ENCODE measurements around the gene CD300LB. TPM values are rescaled to one million over a fixed set of nuclear protein-coding genes. Genes with fewer than 3 reads are reported as not detected.
"Not testable (repeated sequence)": the region's sequence is repeated elsewhere in the genome, so short reads cannot be mapped to it uniquely, and the experiment has no call there.

The CD300LB gene
- total RNA-seq, 1 experiment from 2014 or later, result not detected

DNA sequence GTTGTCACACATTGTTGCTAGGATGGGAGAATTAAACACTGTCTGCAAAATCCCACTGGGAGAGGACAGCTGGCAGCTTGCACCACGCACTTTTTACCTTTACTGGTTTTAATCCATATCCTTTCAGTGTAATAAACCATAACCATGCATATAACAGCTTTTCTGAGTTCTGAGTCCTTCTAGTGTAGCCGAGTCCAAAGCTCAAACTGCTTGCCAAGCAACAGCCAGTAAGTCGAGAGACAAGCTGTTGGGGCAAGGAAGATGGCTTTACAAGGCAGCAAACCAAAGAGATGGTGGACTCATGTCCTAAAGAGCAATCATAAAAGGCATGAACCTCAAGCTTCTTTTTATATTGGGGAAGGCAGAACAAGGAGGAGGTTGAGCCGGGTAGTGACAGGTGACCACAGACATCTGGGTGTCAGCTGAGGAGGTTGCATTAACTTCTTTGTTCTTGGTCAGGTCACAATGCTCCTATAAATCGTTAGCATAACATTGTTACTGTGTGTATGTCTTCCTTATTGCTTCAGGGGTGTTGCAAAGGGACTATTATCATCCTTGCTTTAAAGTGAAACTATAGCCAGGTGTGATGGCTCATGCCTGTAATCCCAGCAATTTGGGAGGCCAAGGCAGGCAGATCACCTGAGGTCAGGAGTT lies 43.3 kb upstream of the CD300LB start:
- Mint-ChIP-seq H3K36me3 (ENCODE audit: insufficient read depth in 1 of 3, low read depth in 3 of 3) (no peaks in the 10 kb centered on the region), H3K4me3 (no peak overlapping the region), H3K9me3 (peaks cover 0 to 3% of the 10 kb centered on the region in 2 experiments; a peak in 2 of 5 replicates), H3K27me3 (ENCODE audit: low read depth) (peaks cover 45% of the 10 kb centered on the region), H3K27ac (no peak overlapping the region), H3K4me1 (peaks cover 6 to 7% of the 10 kb centered on the region in 2 experiments)
- no peak overlapping the region for H3K56ac ChIP-seq (ENCODE audit: insufficient read length, low read depth, low read length)
- TF ChIP-seq, protein P1, sequence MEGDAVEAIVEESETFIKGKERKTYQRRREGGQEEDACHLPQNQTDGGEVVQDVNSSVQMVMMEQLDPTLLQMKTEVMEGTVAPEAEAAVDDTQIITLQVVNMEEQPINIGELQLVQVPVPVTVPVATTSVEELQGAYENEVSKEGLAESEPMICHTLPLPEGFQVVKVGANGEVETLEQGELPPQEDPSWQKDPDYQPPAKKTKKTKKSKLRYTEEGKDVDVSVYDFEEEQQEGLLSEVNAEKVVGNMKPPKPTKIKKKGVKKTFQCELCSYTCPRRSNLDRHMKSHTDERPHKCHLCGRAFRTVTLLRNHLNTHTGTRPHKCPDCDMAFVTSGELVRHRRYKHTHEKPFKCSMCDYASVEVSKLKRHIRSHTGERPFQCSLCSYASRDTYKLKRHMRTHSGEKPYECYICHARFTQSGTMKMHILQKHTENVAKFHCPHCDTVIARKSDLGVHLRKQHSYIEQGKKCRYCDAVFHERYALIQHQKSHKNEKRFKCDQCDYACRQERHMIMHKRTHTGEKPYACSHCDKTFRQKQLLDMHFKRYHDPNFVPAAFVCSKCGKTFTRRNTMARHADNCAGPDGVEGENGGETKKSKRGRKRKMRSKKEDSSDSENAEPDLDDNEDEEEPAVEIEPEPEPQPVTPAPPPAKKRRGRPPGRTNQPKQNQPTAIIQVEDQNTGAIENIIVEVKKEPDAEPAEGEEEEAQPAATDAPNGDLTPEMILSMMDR (conservative IDR thresholded peaks at IDR 0.05), result no peak
- H2BK12ac ChIP-seq (ENCODE audit: insufficient read length, low read depth, low read length), result no peak overlapping the region
- H4K20me1 ChIP-seq (ENCODE audit: control insufficient read depth, insufficient read depth, insufficient read length), result no peaks in the 10 kb centered on the region
- no peaks in the 10 kb centered on the region for H3K79me1 ChIP-seq (ENCODE audit: insufficient read depth, low read depth, low read length, poor library complexity, severe bottlenecking)
- no peaks in the 10 kb centered on the region for H3K9me3 ChIP-seq (ENCODE audit: control insufficient read depth, low read depth, low read length)
- H2AFZ ChIP-seq (ENCODE audit: low read length), result no peak overlapping the region
- no peak overlapping the region for H3K18ac ChIP-seq (ENCODE audit: insufficient read length, low read depth, low read length)
- H2BK20ac ChIP-seq (ENCODE audit: low read depth, low read length, poor library complexity, severe bottlenecking), result no peak overlapping the region
- no peak overlapping the region for H3K27ac ChIP-seq (ENCODE audit: insufficient read length, low read depth, low read length)
- WGBS (ENCODE audit: extremely low coverage, insufficient read length, low lambda C conversion rate), result no CpG with 5 or more reads among the region's 5 CpGs
- H3K14ac ChIP-seq (ENCODE audit: insufficient read depth, low read length), result no peak overlapping the region
- H4K8ac ChIP-seq (replicated peaks; ENCODE audit: insufficient read length, low read depth, low read length), result no peak overlapping the region
- H2AK5ac ChIP-seq (ENCODE audit: insufficient read length, low read length), result no peak overlapping the region
- no peak overlapping the region for H3K4ac ChIP-seq (ENCODE audit: low read depth, low read length)
- no peak overlapping the region for H2BK15ac ChIP-seq (ENCODE audit: low read depth, low read length)
- no peak overlapping the region for H3K4me2 ChIP-seq (ENCODE audit: insufficient read depth, insufficient read length, low read length)
- no peak overlapping the region for H3K23ac ChIP-seq (ENCODE audit: insufficient read length, low read depth, low read length)
- H3K4me1 ChIP-seq (ENCODE audit: insufficient read depth, low read length), result peaks cover 4% of the 10 kb centered on the region; the same call in 1 of the 2 replicates
- H3K9ac ChIP-seq (ENCODE audit: extremely low read depth, insufficient read length, low read length), result no peak overlapping the region
- H2BK5ac ChIP-seq (ENCODE audit: insufficient read length, low read length), result no peak overlapping the region
- DNase-seq, result no peak
- no peaks in the 10 kb centered on the region for H3K79me2 ChIP-seq (ENCODE audit: insufficient read depth, low read length)
- H3K27me3 ChIP-seq (ENCODE audit: insufficient read depth, low read length), result no peaks in the 10 kb centered on the region
- no peaks in the 10 kb centered on the region for H3K23me2 ChIP-seq (ENCODE audit: insufficient read length, low read depth, low read length, poor library complexity, severe bottlenecking)
- H3T11ph ChIP-seq (ENCODE audit: low read length), result no peak overlapping the region
- no peak overlapping the region for H2BK120ac ChIP-seq (ENCODE audit: low read depth, low read length, poor library complexity, severe bottlenecking)
- no peak overlapping the region for H4K5ac ChIP-seq (ENCODE audit: insufficient read length, low read depth, low read length)
- no peak overlapping the region for H4K91ac ChIP-seq (ENCODE audit: insufficient read length, low read depth, low read length)

DNA sequence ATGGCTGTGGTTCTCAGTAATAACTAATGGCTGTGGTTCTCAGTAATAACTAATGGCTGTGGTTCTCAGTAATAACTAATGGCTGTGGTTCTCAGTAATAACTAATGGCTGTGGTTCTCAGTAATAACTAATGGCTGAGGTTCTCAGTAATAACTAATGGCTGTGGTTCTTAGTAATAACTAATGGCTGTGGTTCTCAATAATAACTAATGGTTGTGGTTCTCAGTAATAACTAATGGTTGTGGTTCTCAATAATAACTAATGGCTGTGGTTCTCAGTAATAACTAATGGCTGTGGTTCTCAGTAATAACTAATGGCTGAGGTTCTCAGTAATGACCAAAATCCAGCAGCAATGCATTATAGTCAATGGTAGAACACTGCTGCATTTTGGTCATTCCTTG lies 42.4 kb upstream of the CD300LB start:
- not testable (repeated sequence) for H2BK15ac ChIP-seq (ENCODE audit: low read depth, low read length); H3K4me2 ChIP-seq (ENCODE audit: insufficient read depth, insufficient read length, low read length); DNase-seq; H3K4me3 Mint-ChIP-seq; H3K79me2 ChIP-seq (ENCODE audit: insufficient read depth, low read length); H2AK5ac ChIP-seq (ENCODE audit: insufficient read length, low read length); H3K18ac ChIP-seq (ENCODE audit: insufficient read length, low read depth, low read length); H3K4ac ChIP-seq (ENCODE audit: low read depth, low read length); H4K8ac ChIP-seq (replicated peaks; ENCODE audit: insufficient read length, low read depth, low read length); H3K9me3 Mint-ChIP-seq; H3K23me2 ChIP-seq (ENCODE audit: insufficient read length, low read depth, low read length, poor library complexity, severe bottlenecking); H3K27ac Mint-ChIP-seq; H4K91ac ChIP-seq (ENCODE audit: insufficient read length, low read depth, low read length); H4K20me1 ChIP-seq (ENCODE audit: control insufficient read depth, insufficient read depth, insufficient read length); H3K4me1 Mint-ChIP-seq; H2BK12ac ChIP-seq (ENCODE audit: insufficient read length, low read depth, low read length); H3K27me3 ChIP-seq (ENCODE audit: insufficient read depth, low read length); H3K9ac ChIP-seq (ENCODE audit: extremely low read depth, insufficient read length, low read length); H3K4me1 ChIP-seq (ENCODE audit: insufficient read depth, low read length); H2BK120ac ChIP-seq (ENCODE audit: low read depth, low read length, poor library complexity, severe bottlenecking); H3T11ph ChIP-seq (ENCODE audit: low read length); H3K36me3 Mint-ChIP-seq (ENCODE audit: insufficient read depth in 1 of 3, low read depth in 3 of 3); H4K5ac ChIP-seq (ENCODE audit: insufficient read length, low read depth, low read length); H3K14ac ChIP-seq (ENCODE audit: insufficient read depth, low read length); H3K79me1 ChIP-seq (ENCODE audit: insufficient read depth, low read depth, low read length, poor library complexity, severe bottlenecking); H3K27ac ChIP-seq (ENCODE audit: insufficient read length, low read depth, low read length); H3K9me3 ChIP-seq (ENCODE audit: control insufficient read depth, low read depth, low read length); H3K23ac ChIP-seq (ENCODE audit: insufficient read length, low read depth, low read length); H2BK20ac ChIP-seq (ENCODE audit: low read depth, low read length, poor library complexity, severe bottlenecking); H2AFZ ChIP-seq (ENCODE audit: low read length); H3K56ac ChIP-seq (ENCODE audit: insufficient read length, low read depth, low read length); H2BK5ac ChIP-seq (ENCODE audit: insufficient read length, low read length)
- peaks cover 42% of the 10 kb centered on the region for H3K27me3 Mint-ChIP-seq (ENCODE audit: low read depth)
